PC-9 (cell line): ENCODE results near the gene CAST. TPM values are rescaled to one million over a fixed set of nuclear protein-coding genes. Genes with fewer than 3 reads are reported as not detected.
A peak's percentile ranks its signal among the peaks of the same experiment; 100 is the strongest.

ENCODE experiments used
- BruUV-seq: library from RNA; stranded (reverse); fragments of 400-500 nt; replicated peaks from 2 replicates; lab custom pipeline; 2021; lab: Mats Ljungman, UMichigan
- CTCF ChIA-PET: fragments of 300-600 bp; sonication (Branson Sonifier 250); formaldehyde crosslinking; loops from one replicate; lab custom pipeline; 2022; ENCODE audit warnings: antibody characterized with exemption; lab: Charles Lee
- POLR2A ChIA-PET: fragments of 300-600 bp; sonication (Branson Sonifier 250); formaldehyde crosslinking; loops from one replicate; lab custom pipeline; 2022; ENCODE audit warnings: antibody characterized with exemption; ENCODE audit not compliant: unreplicated experiment; lab: Charles Lee
- DNase-seq, 2 experiments: peaks; one replicate each; pipeline versions ENCODE4 v3.0.0 to v3.0.0-alpha.2; 2015 to 2022; ENCODE audit warnings: mixed read lengths in 1 of 2
- H2AFZ ChIP-seq: fragments of 200-600 bp; sonication (generic); 2 replicates; pipeline ENCODE4 v1.8.1; 2017; ENCODE audit warnings: antibody characterized with exemption
- H3F3A ChIP-seq: fragments of 200-600 bp; sonication (generic); 2 replicates; pipeline ENCODE4 v1.8.1; 2017; ENCODE audit warnings: antibody characterized with exemption, mild to moderate bottlenecking, low read depth; ENCODE audit not compliant: insufficient read depth
- H3K27ac ChIP-seq: fragments of 200-600 bp; sonication (generic); 2 replicates; pipeline ENCODE4 v1.6.1; 2016; ENCODE audit warnings: mixed run types
- H3K27me3 ChIP-seq: fragments of 200-600 bp; sonication (generic); 2 replicates; pipeline ENCODE4 v1.6.1; 2016; ENCODE audit warnings: low read depth, mixed run types; ENCODE audit not compliant: insufficient read depth
- H3K36me3 ChIP-seq: fragments of 200-600 bp; sonication (generic); 2 replicates; pipeline ENCODE4 v1.6.1; 2016; ENCODE audit warnings: low read depth, mixed run types
- H3K4me1 ChIP-seq: fragments of 200-600 bp; sonication (generic); replicated peaks from 2 replicates; pipeline ENCODE4 v1.6.1; 2016; ENCODE audit warnings: mixed run types; ENCODE audit not compliant: insufficient read depth
- H3K4me2 ChIP-seq: fragments of 200-600 bp; sonication (generic); 2 replicates; pipeline ENCODE4 v1.6.1; 2017; ENCODE audit warnings: mixed run types
- H3K4me3 ChIP-seq: fragments of 200-600 bp; sonication (generic); 2 replicates; pipeline ENCODE4 v1.6.1; 2016; ENCODE audit warnings: mixed run types
- H3K79me2 ChIP-seq: fragments of 200-600 bp; sonication (generic); 2 replicates; pipeline ENCODE4 v1.6.1; 2017; ENCODE audit warnings: low read depth, mixed run types
- H3K9me2 ChIP-seq: fragments of 200-600 bp; sonication (generic); 2 replicates; pipeline ENCODE4 v1.8.1; 2017; ENCODE audit warnings: mild to moderate bottlenecking; ENCODE audit not compliant: insufficient read depth
- H3K9me3 ChIP-seq: fragments of 200-600 bp; sonication (generic); 2 replicates; pipeline ENCODE4 v1.8.1; 2016; ENCODE audit warnings: low read depth; ENCODE audit not compliant: insufficient read depth
- H4K20me1 ChIP-seq: fragments of 200-600 bp; sonication (generic); 2 replicates; pipeline ENCODE4 v1.8.1; 2017; ENCODE audit not compliant: insufficient read depth
- CTCF ChIP-seq: fragments of 200-600 bp; sonication (generic); conservative IDR thresholded peaks from 2 replicates; pipeline ENCODE4 v1.6.1; 2017; ENCODE audit warnings: mixed run types, antibody characterized with exemption, mild to moderate bottlenecking, moderate library complexity
- EZH2 ChIP-seq: fragments of 200-600 bp; sonication (generic); IDR thresholded peaks from 2 replicates; pipeline ENCODE4 v1.8.0; 2017; ENCODE audit warnings: antibody characterized with exemption, low read depth
- intact Hi-C: fragments of 100-400 bp; cut with micrococcal nuclease; formaldehyde crosslinking; loops from one replicate; pipeline ENCODE4 v1.10.0; 2022; ENCODE audit not compliant: unreplicated experiment
- total RNA-seq: library from RNA; stranded (reverse); gene quantifications from 2 replicates; pipeline ENCODE4 v1.2.3, GENCODE V29; 2021

The CAST gene
- total RNA-seq, 1 experiment from 2014 or later, result 289 TPM

GRCh38 chr5:96649251-96649662 lies 12.9 kb upstream of the CAST start:
- Histone ChIP-seq H3K79me2 (no peaks in the 10 kb centered on the region), H3K27ac (0 out of 2 replicates have a peak overlapping the region, but pooled peaks have one; percentile 12), H3K36me3 (no peaks in the 10 kb centered on the region), H3K4me2 (no peak overlapping the region), H3F3A (peaks cover 30% of the 10 kb centered on the region), H3K4me3 (no peak overlapping the region), H3K4me1 (peaks cover 54% of the 10 kb centered on the region), H3K9me3 (no peaks in the 10 kb centered on the region; the same call in 1 of the 2 replicates), H2AFZ (no peak overlapping the region), H3K27me3 (no peaks in the 10 kb centered on the region), H3K9me2 (no peaks in the 10 kb centered on the region), H4K20me1 (no peaks in the 10 kb centered on the region)
- DNase-seq, result peak in 1 of 2 experiments; percentile 47
- ChIA-PET POLR2A (no interaction called here), CTCF (no interaction called here)
- no TSS peak for BruUV-seq
- TF ChIP-seq EZH2, result no peak
- TF ChIP-seq CTCF, result no peak
- intact Hi-C loops, result no loop called here

GRCh38 chr5:96649681-96650540 lies 12.3 kb upstream of the CAST start:
- intact Hi-C loops, result no loop called here
- H3K4me1 ChIP-seq, result peaks cover 61% of the 10 kb centered on the region
- H3F3A ChIP-seq, result peaks cover 36% of the 10 kb centered on the region
- no peaks in the 10 kb centered on the region for H4K20me1 ChIP-seq
- no peaks in the 10 kb centered on the region for H3K36me3 ChIP-seq
- H3K27me3 ChIP-seq, result no peaks in the 10 kb centered on the region
- no peak overlapping the region for H2AFZ ChIP-seq
- CTCF ChIA-PET, result no interaction called here
- DNase-seq, result no peak
- H3K9me2 ChIP-seq, result no peaks in the 10 kb centered on the region
- TF ChIP-seq EZH2 (no peak), CTCF (no peak)
- no peaks in the 10 kb centered on the region for H3K79me2 ChIP-seq
- H3K4me2 ChIP-seq, result no peak overlapping the region
- POLR2A ChIA-PET, result no interaction called here
- H3K9me3 ChIP-seq, result no peaks in the 10 kb centered on the region; the same call in 1 of the 2 replicates
- H3K4me3 ChIP-seq, result no peak overlapping the region
- no TSS peak for BruUV-seq
- H3K27ac ChIP-seq, result 0 out of 2 replicates have a peak overlapping the region, but pooled peaks have one; percentile 12

- no TSS peak for BruUV-seq
- TF ChIP-seq CTCF (no peak), EZH2 (no peak)
- H3K27ac ChIP-seq, result peak overlapping the region; percentile 90; the same call in 1 of the 2 replicates
- no peaks in the 10 kb centered on the region for H3K36me3 ChIP-seq
- DNase-seq, result no peak
- H3K4me3 ChIP-seq, result no peak overlapping the region
- H2AFZ ChIP-seq, result no peak overlapping the region
- H3F3A ChIP-seq, result peaks cover 43% of the 10 kb centered on the region
- H3K4me1 ChIP-seq, result peaks cover 72% of the 10 kb centered on the region
- POLR2A ChIA-PET, result interaction anchor here (0.6 kb wide), 1 partner anchor 10 kb away, joined by 11 read pairs; no protein-coding TSS in a partner anchor
- H3K79me2 ChIP-seq, result no peaks in the 10 kb centered on the region
- no peak overlapping the region for H3K4me2 ChIP-seq
- intact Hi-C loops, result no loop called here
- H3K9me2 ChIP-seq, result no peaks in the 10 kb centered on the region
- H3K9me3 ChIP-seq, result no peaks in the 10 kb centered on the region; the same call in 1 of the 2 replicates
- H3K27me3 ChIP-seq, result no peaks in the 10 kb centered on the region
- CTCF ChIA-PET, result interaction anchor here (0.6 kb wide), 1 partner anchor 36 kb away, joined by 3 read pairs; no protein-coding TSS in a partner anchor
- H4K20me1 ChIP-seq, result no peaks in the 10 kb centered on the region
Measured at GRCh38 chr5:96651047-96651446, 11.1 kb upstream of the CAST start.
